Mammary epithelial cell (primary cell): ENCODE measurements around the gene MIPOL1.

Source experiments
- CTCF ChIP-seq, 2 donors: IDR thresholded peaks in 1 of 2; conservative IDR thresholded peaks in 1 of 2; 2 replicates each; pipeline ENCODE4 v1.5.1; 2011 to 2012; ENCODE audit warnings: inconsistent platforms in 2 of 2, low read length in 2 of 2, mild to moderate bottlenecking in 2 of 2, control low read depth in 1 of 2, low read depth in 1 of 2; ENCODE audit not compliant: insufficient read depth in 1 of 2; ENCODE audit errors: extremely low read depth in 1 of 2
- EZH2 ChIP-seq: IDR thresholded peaks from 2 replicates; pipeline ENCODE4 v1.6.1; 2012; ENCODE audit warnings: low read length, inconsistent platforms, borderline replicate concordance

- no peak for TF ChIP-seq CTCF (conservative IDR thresholded peaks at IDR 0.05 in 1 of 2, IDR thresholded peaks at IDR 0.05 in 1 of 2; ENCODE audit: extremely low read depth in 1 of 2, insufficient read depth in 1 of 2, low read depth in 1 of 2, low read length in 2 of 2)
- no peak for TF ChIP-seq EZH2
Measured at GRCh38 chr14:37401093-37401492, 203.4 kb downstream of the MIPOL1 start.
